ENCODE results near the gene FGD3.

FGD3 gene

GRCh38 chr9:92952906-92953610 lies 5.7 kb downstream of the FGD3 start:
- TF ChIP-seq EZH2 (IDR thresholded peaks at IDR 0.05; ENCODE audit: borderline replicate concordance, low read depth, low read length, severe bottlenecking), result no peak
- TF ChIP-seq, protein P1, sequence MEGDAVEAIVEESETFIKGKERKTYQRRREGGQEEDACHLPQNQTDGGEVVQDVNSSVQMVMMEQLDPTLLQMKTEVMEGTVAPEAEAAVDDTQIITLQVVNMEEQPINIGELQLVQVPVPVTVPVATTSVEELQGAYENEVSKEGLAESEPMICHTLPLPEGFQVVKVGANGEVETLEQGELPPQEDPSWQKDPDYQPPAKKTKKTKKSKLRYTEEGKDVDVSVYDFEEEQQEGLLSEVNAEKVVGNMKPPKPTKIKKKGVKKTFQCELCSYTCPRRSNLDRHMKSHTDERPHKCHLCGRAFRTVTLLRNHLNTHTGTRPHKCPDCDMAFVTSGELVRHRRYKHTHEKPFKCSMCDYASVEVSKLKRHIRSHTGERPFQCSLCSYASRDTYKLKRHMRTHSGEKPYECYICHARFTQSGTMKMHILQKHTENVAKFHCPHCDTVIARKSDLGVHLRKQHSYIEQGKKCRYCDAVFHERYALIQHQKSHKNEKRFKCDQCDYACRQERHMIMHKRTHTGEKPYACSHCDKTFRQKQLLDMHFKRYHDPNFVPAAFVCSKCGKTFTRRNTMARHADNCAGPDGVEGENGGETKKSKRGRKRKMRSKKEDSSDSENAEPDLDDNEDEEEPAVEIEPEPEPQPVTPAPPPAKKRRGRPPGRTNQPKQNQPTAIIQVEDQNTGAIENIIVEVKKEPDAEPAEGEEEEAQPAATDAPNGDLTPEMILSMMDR (IDR thresholded peaks at IDR 0.05; ENCODE audit: borderline replicate concordance, extremely low read depth, low read length, poor library complexity, severe bottlenecking), result no peak
- Histone ChIP-seq H2AFZ (ENCODE audit: low read depth, low read length) (no peak overlapping the region), H3K27ac (ENCODE audit: low read length) (peak overlapping the region; percentile 38; the same call in 1 of the 2 replicates), H3K9me3 (ENCODE audit: insufficient read depth, low read length, severe bottlenecking) (no peaks in the 10 kb centered on the region), H3K36me3 (ENCODE audit: insufficient read depth, low read length) (no peaks in the 10 kb centered on the region), H3K4me2 (ENCODE audit: insufficient read depth, low read length) (peak overlapping the region; percentile 48), H4K20me1 (ENCODE audit: insufficient read depth, low read length) (no peaks in the 10 kb centered on the region), H3K27me3 (ENCODE audit: insufficient read depth, low read length, poor library complexity) (peaks cover 13% of the 10 kb centered on the region), H3K4me1 (ENCODE audit: insufficient read depth, low read length) (peaks cover 27% of the 10 kb centered on the region), H3K79me2 (ENCODE audit: insufficient read depth, low read length) (no peaks in the 10 kb centered on the region), H3K4me3 (ENCODE audit: low read depth in 1 of 2, low read length in 2 of 2) (0 out of 4 replicates have a peak overlapping the region, but pooled peaks of 1 of the 2 experiments have one; percentile 12), H3K9ac (ENCODE audit: low read depth, low read length) (no peak overlapping the region)
- ATAC-seq (ENCODE audit: insufficient read depth, low read depth) (no peak), DNase-seq (no peak)

DNA sequence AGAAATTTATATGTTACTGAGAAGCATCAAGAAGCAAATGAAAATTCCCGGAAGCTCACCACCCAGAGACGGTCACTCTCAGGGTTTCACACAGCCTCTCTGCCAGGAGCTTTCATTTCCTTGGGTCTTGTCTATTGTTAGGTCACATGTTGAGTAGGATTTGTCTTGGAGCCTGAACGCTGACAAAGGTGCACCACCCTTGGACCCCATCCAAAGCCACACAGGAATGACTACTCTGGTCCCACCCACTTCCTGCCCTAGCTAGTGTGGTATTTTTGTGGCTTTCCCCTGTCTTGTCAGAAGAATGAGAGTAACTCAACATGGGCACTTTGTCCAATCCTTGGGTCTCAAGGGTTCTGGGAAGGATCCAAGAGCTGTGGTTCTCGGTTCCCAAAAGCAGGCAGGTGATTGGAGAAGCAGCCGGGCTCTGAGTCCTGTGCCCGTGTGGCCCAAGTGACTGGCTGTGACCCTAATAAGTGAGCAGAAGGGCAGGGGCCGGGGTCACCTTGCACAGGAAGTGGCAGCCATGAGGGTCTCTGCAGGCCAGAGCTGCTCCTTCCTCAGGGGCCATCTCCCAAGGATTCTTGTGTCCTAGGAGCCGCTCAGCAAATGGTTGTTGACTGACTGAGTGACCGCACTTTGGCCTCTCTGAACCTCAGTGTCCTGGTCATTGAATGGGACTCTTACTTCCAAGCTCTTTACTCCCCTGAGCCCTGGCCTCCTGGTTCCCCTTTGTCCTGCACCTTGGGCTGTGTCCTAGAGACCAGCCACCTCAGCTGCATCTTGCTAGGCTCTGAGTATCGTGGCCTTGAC lies 6.9 kb downstream of the FGD3 start:
- H3K79me2 ChIP-seq (ENCODE audit: insufficient read depth, low read length), result no peaks in the 10 kb centered on the region
- peaks cover 27% of the 10 kb centered on the region for H3K4me1 ChIP-seq (ENCODE audit: insufficient read depth, low read length)
- no peak overlapping the region for H2AFZ ChIP-seq (ENCODE audit: low read depth, low read length)
- TF ChIP-seq, protein P1 (IDR thresholded peaks at IDR 0.05; ENCODE audit: borderline replicate concordance, extremely low read depth, low read length, poor library complexity, severe bottlenecking), result no peak
- TF ChIP-seq EZH2 (IDR thresholded peaks at IDR 0.05; ENCODE audit: borderline replicate concordance, low read depth, low read length, severe bottlenecking), result no peak
- H4K20me1 ChIP-seq (ENCODE audit: insufficient read depth, low read length), result no peaks in the 10 kb centered on the region
- H3K4me3 ChIP-seq (ENCODE audit: low read depth in 1 of 2, low read length in 2 of 2), result peak overlapping the region in 1 of 2 experiments; percentile 12; a peak in 2 of 4 replicates
- no peaks in the 10 kb centered on the region for H3K36me3 ChIP-seq (ENCODE audit: insufficient read depth, low read length)
- peaks cover 3% of the 10 kb centered on the region for H3K27me3 ChIP-seq (ENCODE audit: insufficient read depth, low read length, poor library complexity)
- H3K9me3 ChIP-seq (ENCODE audit: insufficient read depth, low read length, severe bottlenecking), result no peaks in the 10 kb centered on the region
- H3K27ac ChIP-seq (ENCODE audit: low read length), result peak overlapping the region; percentile 51
- peak overlapping the region; percentile 48 for H3K4me2 ChIP-seq (ENCODE audit: insufficient read depth, low read length)
- ATAC-seq (ENCODE audit: insufficient read depth, low read depth) (peak; percentile 95), DNase-seq (peak; percentile 90)
- H3K9ac ChIP-seq (ENCODE audit: low read depth, low read length), result no peak overlapping the region

GRCh38 chr9:92954886-92955285 lies 7.6 kb downstream of the FGD3 start:
- DNase-seq (no peak), ATAC-seq (ENCODE audit: insufficient read depth, low read depth) (no peak)
- peak overlapping the region; percentile 48; the same call in 1 of the 2 replicates for H3K4me2 ChIP-seq (ENCODE audit: insufficient read depth, low read length)
- H3K27me3 ChIP-seq (ENCODE audit: insufficient read depth, low read length, poor library complexity), result no peaks in the 10 kb centered on the region
- H3K9me3 ChIP-seq (ENCODE audit: insufficient read depth, low read length, severe bottlenecking), result no peaks in the 10 kb centered on the region
- H2AFZ ChIP-seq (ENCODE audit: low read depth, low read length), result no peak overlapping the region
- TF ChIP-seq, protein P1 (IDR thresholded peaks at IDR 0.05; ENCODE audit: borderline replicate concordance, extremely low read depth, low read length, poor library complexity, severe bottlenecking), result no peak
- TF ChIP-seq EZH2 (IDR thresholded peaks at IDR 0.05; ENCODE audit: borderline replicate concordance, low read depth, low read length, severe bottlenecking), result no peak
- H3K4me1 ChIP-seq (ENCODE audit: insufficient read depth, low read length), result peaks cover 27% of the 10 kb centered on the region
- no peak overlapping the region for H3K9ac ChIP-seq (ENCODE audit: low read depth, low read length)
- H3K36me3 ChIP-seq (ENCODE audit: insufficient read depth, low read length), result no peaks in the 10 kb centered on the region
- H3K27ac ChIP-seq (ENCODE audit: low read length), result peak overlapping the region; percentile 51
- H3K4me3 ChIP-seq (ENCODE audit: low read depth in 1 of 2, low read length in 2 of 2), result no peak overlapping the region
- H3K79me2 ChIP-seq (ENCODE audit: insufficient read depth, low read length), result no peaks in the 10 kb centered on the region
- H4K20me1 ChIP-seq (ENCODE audit: insufficient read depth, low read length), result no peaks in the 10 kb centered on the region
